GM12874 (cell line): Measurements from ENCODE around the gene FST.

Source experiments
- TF ChIP-seq, protein P1 (sequence below): IDR thresholded peaks from 2 replicates; pipeline ENCODE4 v1.5.1; 2011; ENCODE audit warnings: low read depth, mild to moderate bottlenecking, control low read depth, low read length, moderate library complexity; ENCODE audit not compliant: insufficient read depth

Gene FST

GRCh38 chr5:53438486-53439472 is 41.6 kb upstream of the FST start:
- TF ChIP-seq, protein P1, sequence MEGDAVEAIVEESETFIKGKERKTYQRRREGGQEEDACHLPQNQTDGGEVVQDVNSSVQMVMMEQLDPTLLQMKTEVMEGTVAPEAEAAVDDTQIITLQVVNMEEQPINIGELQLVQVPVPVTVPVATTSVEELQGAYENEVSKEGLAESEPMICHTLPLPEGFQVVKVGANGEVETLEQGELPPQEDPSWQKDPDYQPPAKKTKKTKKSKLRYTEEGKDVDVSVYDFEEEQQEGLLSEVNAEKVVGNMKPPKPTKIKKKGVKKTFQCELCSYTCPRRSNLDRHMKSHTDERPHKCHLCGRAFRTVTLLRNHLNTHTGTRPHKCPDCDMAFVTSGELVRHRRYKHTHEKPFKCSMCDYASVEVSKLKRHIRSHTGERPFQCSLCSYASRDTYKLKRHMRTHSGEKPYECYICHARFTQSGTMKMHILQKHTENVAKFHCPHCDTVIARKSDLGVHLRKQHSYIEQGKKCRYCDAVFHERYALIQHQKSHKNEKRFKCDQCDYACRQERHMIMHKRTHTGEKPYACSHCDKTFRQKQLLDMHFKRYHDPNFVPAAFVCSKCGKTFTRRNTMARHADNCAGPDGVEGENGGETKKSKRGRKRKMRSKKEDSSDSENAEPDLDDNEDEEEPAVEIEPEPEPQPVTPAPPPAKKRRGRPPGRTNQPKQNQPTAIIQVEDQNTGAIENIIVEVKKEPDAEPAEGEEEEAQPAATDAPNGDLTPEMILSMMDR, result no peak

DNA sequence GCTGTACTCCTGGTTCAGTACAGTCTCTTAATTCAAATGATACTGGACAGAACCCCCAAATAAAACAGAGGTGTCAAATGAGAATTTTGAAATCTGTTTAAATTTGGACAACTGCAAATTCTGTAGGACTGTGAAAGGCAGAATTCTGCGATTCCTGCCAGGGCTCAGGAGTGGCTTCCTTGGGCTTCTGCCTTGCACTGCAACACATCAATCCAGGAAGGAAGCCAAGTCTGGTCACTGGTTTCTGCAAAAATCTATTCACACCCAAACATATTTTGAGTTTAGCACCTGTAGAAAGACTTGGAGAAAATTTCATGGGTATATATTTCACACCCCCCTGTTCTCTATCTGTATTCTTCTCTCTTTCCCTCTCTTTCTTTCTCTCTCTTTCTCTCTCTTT is 37.5 kb upstream of the FST start:
- TF ChIP-seq, protein P1, result no peak

DNA sequence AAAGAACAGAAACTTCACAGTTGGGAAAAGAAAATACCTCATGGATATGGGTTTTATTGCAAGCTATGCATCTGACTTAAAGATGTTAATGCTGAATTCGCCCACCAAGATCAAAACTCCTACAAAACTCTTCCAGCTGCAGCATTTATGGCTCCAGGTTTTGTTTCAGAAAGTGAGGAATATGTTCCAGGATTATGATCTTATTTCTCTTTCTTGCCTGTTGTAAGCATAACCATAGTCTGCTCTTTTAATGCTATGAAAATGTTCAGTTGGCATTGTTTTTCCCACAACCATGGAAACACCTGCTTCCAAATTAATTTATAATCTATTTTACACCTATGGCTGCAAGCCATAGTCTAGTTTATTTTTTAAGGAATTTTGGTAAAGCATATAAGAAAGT is 34.9 kb upstream of the FST start:
- TF ChIP-seq, protein P1, result no peak

GRCh38 chr5:53446908-53447307 is 33.5 kb upstream of the FST start:
- TF ChIP-seq, protein P1, result no peak

DNA sequence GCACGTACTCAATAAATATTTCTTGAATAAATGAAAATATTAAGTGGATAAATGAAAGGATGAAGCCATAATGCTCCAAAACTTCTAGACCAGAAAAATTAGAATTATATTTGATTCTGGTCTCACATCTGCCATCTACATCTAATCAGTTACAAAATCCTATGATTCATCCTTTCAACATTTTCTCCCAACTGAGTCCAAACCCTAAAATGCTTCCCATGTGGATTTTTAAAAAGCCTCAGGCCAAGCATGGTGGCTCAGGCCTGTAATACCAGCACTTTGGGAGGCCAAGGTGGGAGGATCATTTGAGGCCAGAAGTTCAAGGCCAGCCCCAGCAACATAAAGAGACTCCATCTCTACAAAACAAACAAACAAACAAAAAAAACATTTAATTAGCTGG is 31.6 kb upstream of the FST start:
- TF ChIP-seq, protein P1, result no peak

GRCh38 chr5:53453898-53454718 is 26.3 kb upstream of the FST start:
- TF ChIP-seq, protein P1, result no peak

GRCh38 chr5:53454719-53455000 is 25.8 kb upstream of the FST start:
- TF ChIP-seq, protein P1, result no peak
